Peyer's patch (tissue), 4 donors: ENCODE data around the gene MGRN1.

Experiments used
- CTCF ChIP-seq, 6 experiments: fragments of 450-650 bp in 4 of 6; fragments of 200-600 bp in 2 of 6; sonication (generic) in 1 of 6; IDR thresholded peaks; one replicate each; pipeline ENCODE4 v1.5.1; 2017 to 2019; ENCODE audit warnings: antibody characterized with exemption in 6 of 6, mild to moderate bottlenecking in 3 of 6, moderate library complexity in 1 of 6
- POLR2A ChIP-seq, 2 donors: fragments of 450-650 bp; IDR thresholded peaks; one replicate each; pipeline ENCODE4 v1.5.1; 2017; ENCODE audit warnings: antibody characterized with exemption in 2 of 2, mild to moderate bottlenecking in 2 of 2, moderate library complexity in 2 of 2

GRCh38 chr16:4678596-4678995, 54.0 kb downstream of the MGRN1 start:
- TF ChIP-seq CTCF (IDR thresholded peaks at IDR 0.05) (no peak), POLR2A (IDR thresholded peaks at IDR 0.05) (no peak)
